WTC11 (cell line): ENCODE measurements around the gene SOX9. TPM values are rescaled to one million over a fixed set of nuclear protein-coding genes. Genes with fewer than 3 reads are reported as not detected.

Source experiments
- ATAC-seq: fragments of 200-7000 bp; cut with Tn5 transposase; 2 replicates; pipeline ENCODE4 v1.10.0; 2021; ENCODE audit warnings: mild to moderate bottlenecking, moderate library complexity
- CTCF ChIA-PET: fragments of 300-600 bp; sonication (Branson Sonifier 250); formaldehyde crosslinking; loops from one replicate; lab custom pipeline; 2021; ENCODE audit warnings: antibody characterized with exemption; lab: Charles Lee
- POLR2A ChIA-PET: fragments of 350-600 bp; sonication (Branson Sonifier 250); formaldehyde crosslinking; loops from one replicate; lab custom pipeline; 2021; ENCODE audit warnings: antibody characterized with exemption; lab: Charles Lee
- DNase-seq: peaks from one replicate; pipeline ENCODE4 v3.0.0; 2021; ENCODE audit warnings: low spot score
- H3K27ac Mint-ChIP-seq: 2 replicates; pipeline ENCODE4 v1.8.0; 2021; ENCODE audit warnings: mixed read lengths
- H3K27me3 Mint-ChIP-seq: 2 replicates; pipeline ENCODE4 v1.8.0; 2021; ENCODE audit warnings: low read depth, mild to moderate bottlenecking, moderate library complexity, mixed read lengths
- H3K36me3 Mint-ChIP-seq: 2 replicates; pipeline ENCODE4 v1.8.0; 2021; ENCODE audit warnings: mixed read lengths
- H3K4me1 Mint-ChIP-seq: 2 replicates; pipeline ENCODE4 v1.8.0; 2022; ENCODE audit warnings: mixed read lengths
- H3K4me3 Mint-ChIP-seq: 2 replicates; pipeline ENCODE4 v1.8.0; 2021; ENCODE audit warnings: mild to moderate bottlenecking, moderate library complexity, mixed read lengths
- H3K9me3 Mint-ChIP-seq: 2 replicates; pipeline ENCODE4 v1.8.0; 2021; ENCODE audit warnings: mixed read lengths
- ATF1 ChIP-seq: sonication (generic); formaldehyde crosslinking; IDR thresholded peaks from 2 replicates; pipeline ENCODE4 v1.8.1; 2023; ENCODE audit warnings: mild to moderate bottlenecking, moderate library complexity, missing genetic modification reagents
- EMX1 ChIP-seq: fragments of 250-450 bp; sonication (Bioruptor Pico); IDR thresholded peaks from 2 replicates; pipeline ENCODE4 v1.8.0; 2021; ENCODE audit warnings: mild to moderate bottlenecking
- FOXJ3 ChIP-seq: sonication (generic); formaldehyde crosslinking; IDR thresholded peaks from 2 replicates; pipeline ENCODE4 v1.9.0; 2021; ENCODE audit warnings: missing genetic modification reagents, mild to moderate bottlenecking, borderline replicate concordance
- GABPB1 ChIP-seq: sonication (generic); formaldehyde crosslinking; IDR thresholded peaks from 2 replicates; pipeline ENCODE4 v1.8.1; 2023; ENCODE audit warnings: mild to moderate bottlenecking, missing genetic modification reagents
- NR3C1 ChIP-seq: sonication (generic); formaldehyde crosslinking; conservative IDR thresholded peaks from 2 replicates; pipeline ENCODE4 v1.8.1; 2023; ENCODE audit warnings: low read depth, mild to moderate bottlenecking, missing genetic modification reagents
- SMAD3 ChIP-seq: sonication (generic); formaldehyde crosslinking; IDR thresholded peaks from 2 replicates; pipeline ENCODE4 v1.8.0; 2022; ENCODE audit warnings: missing genetic modification reagents, mild to moderate bottlenecking, borderline replicate concordance
- ZNF121 ChIP-seq: sonication (generic); formaldehyde crosslinking; IDR thresholded peaks from 2 replicates; pipeline ENCODE4 v1.8.0; 2023; ENCODE audit warnings: missing genetic modification reagents
- total RNA-seq: library from RNA; stranded (reverse); gene quantifications from 3 replicates; pipeline ENCODE4 v1.2.3, GENCODE V29; 2021
- TF ChIP-seq, protein P1 (sequence below): sonication (generic); formaldehyde crosslinking; IDR thresholded peaks from 2 replicates; pipeline ENCODE4 v1.8.0; 2023; ENCODE audit warnings: missing genetic modification reagents
- TF ChIP-seq, protein P2 (sequence below): sonication (generic); formaldehyde crosslinking; IDR thresholded peaks from 2 replicates; pipeline ENCODE4 v1.8.1; 2022; ENCODE audit warnings: low read depth, mild to moderate bottlenecking, moderate library complexity, missing genetic modification reagents, borderline replicate concordance
- TF ChIP-seq, protein P3 (sequence below): fragments of 250-450 bp; sonication (Bioruptor Pico); IDR thresholded peaks from 2 replicates; pipeline ENCODE4 v1.9.0; 2021; ENCODE audit warnings: mild to moderate bottlenecking
- TF ChIP-seq, protein P4 (sequence below): sonication (generic); formaldehyde crosslinking; IDR thresholded peaks from 2 replicates; pipeline ENCODE4 v1.8.1; 2022; ENCODE audit warnings: low read depth, missing genetic modification reagents, borderline replicate concordance
- TF ChIP-seq, protein P5 (sequence below): sonication (generic); formaldehyde crosslinking; conservative IDR thresholded peaks from 2 replicates; pipeline ENCODE4 v1.8.1; 2022; ENCODE audit warnings: mild to moderate bottlenecking, missing genetic modification reagents
- TF ChIP-seq, protein P6 (sequence below): sonication (generic); formaldehyde crosslinking; conservative IDR thresholded peaks from 2 replicates; pipeline ENCODE4 v1.8.1; 2023; ENCODE audit warnings: mild to moderate bottlenecking, low read depth, missing genetic modification reagents, moderate library complexity
- TF ChIP-seq, protein P7 (sequence below): sonication (generic); formaldehyde crosslinking; IDR thresholded peaks from 2 replicates; pipeline ENCODE4 v1.8.1; 2022; ENCODE audit warnings: mild to moderate bottlenecking, missing genetic modification reagents, moderate library complexity, borderline replicate concordance
- TF ChIP-seq, protein P8 (sequence below): fragments of 250-450 bp; sonication (Bioruptor Pico); IDR thresholded peaks from 2 replicates; pipeline ENCODE4 v1.9.0; 2021; ENCODE audit warnings: mild to moderate bottlenecking, borderline replicate concordance
- TF ChIP-seq, protein P9 (sequence below): sonication (generic); formaldehyde crosslinking; IDR thresholded peaks from 2 replicates; pipeline ENCODE4 v1.8.1; 2022; ENCODE audit warnings: mild to moderate bottlenecking, moderate library complexity, missing genetic modification reagents
- TF ChIP-seq, protein P10 (sequence below): sonication (generic); formaldehyde crosslinking; IDR thresholded peaks from 2 replicates; pipeline ENCODE4 v1.8.1; 2023; ENCODE audit warnings: mild to moderate bottlenecking, missing genetic modification reagents, borderline replicate concordance

Gene SOX9
- total RNA-seq, 1 experiment from 2014 or later, result 8.1 TPM

DNA sequence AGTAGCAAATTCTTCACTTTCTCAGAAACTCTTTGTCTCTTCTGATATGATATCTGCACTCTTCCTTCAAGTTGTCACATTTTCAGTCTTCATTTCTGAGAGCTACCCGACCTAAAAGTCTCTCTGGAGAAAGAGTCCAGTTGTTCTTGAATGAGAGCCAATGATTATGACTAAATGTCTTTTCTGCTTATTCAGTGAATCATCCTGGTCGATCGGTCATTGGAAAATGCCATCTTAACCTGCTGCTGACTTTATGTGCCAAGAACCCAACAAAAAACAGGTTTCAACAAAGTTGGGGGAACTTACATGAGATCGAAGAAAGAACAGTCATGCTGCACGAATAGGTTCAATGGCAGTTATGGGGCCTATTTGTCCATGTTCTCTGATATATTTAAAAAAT is 15.9 kb downstream of the SOX9 start:
- H3K4me1 Mint-ChIP-seq, result peaks cover 33% of the 10 kb centered on the region
- H3K27ac Mint-ChIP-seq, result no peak overlapping the region
- TF ChIP-seq, protein P1, sequence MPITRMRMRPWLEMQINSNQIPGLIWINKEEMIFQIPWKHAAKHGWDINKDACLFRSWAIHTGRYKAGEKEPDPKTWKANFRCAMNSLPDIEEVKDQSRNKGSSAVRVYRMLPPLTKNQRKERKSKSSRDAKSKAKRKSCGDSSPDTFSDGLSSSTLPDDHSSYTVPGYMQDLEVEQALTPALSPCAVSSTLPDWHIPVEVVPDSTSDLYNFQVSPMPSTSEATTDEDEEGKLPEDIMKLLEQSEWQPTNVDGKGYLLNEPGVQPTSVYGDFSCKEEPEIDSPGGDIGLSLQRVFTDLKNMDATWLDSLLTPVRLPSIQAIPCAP, result no peak
- TF ChIP-seq, protein P2, sequence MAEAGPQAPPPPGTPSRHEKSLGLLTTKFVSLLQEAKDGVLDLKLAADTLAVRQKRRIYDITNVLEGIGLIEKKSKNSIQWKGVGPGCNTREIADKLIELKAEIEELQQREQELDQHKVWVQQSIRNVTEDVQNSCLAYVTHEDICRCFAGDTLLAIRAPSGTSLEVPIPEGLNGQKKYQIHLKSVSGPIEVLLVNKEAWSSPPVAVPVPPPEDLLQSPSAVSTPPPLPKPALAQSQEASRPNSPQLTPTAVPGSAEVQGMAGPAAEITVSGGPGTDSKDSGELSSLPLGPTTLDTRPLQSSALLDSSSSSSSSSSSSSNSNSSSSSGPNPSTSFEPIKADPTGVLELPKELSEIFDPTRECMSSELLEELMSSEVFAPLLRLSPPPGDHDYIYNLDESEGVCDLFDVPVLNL (CRISPR knock-in tag), result no peak
- TF ChIP-seq, protein P3, sequence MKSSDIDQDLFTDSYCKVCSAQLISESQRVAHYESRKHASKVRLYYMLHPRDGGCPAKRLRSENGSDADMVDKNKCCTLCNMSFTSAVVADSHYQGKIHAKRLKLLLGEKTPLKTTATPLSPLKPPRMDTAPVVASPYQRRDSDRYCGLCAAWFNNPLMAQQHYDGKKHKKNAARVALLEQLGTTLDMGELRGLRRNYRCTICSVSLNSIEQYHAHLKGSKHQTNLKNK (CRISPR knock-in tag), result no peak
- TF ChIP-seq, protein P4, sequence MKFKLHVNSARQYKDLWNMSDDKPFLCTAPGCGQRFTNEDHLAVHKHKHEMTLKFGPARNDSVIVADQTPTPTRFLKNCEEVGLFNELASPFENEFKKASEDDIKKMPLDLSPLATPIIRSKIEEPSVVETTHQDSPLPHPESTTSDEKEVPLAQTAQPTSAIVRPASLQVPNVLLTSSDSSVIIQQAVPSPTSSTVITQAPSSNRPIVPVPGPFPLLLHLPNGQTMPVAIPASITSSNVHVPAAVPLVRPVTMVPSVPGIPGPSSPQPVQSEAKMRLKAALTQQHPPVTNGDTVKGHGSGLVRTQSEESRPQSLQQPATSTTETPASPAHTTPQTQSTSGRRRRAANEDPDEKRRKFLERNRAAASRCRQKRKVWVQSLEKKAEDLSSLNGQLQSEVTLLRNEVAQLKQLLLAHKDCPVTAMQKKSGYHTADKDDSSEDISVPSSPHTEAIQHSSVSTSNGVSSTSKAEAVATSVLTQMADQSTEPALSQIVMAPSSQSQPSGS (CRISPR knock-in tag), result no peak
- TF ChIP-seq ATF1 (no peak), EMX1 (CRISPR knock-in tag) (no peak)
- TF ChIP-seq, protein P5, sequence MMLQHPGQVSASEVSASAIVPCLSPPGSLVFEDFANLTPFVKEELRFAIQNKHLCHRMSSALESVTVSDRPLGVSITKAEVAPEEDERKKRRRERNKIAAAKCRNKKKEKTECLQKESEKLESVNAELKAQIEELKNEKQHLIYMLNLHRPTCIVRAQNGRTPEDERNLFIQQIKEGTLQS (CRISPR knock-in tag), result no peak
- TF ChIP-seq, protein P6, sequence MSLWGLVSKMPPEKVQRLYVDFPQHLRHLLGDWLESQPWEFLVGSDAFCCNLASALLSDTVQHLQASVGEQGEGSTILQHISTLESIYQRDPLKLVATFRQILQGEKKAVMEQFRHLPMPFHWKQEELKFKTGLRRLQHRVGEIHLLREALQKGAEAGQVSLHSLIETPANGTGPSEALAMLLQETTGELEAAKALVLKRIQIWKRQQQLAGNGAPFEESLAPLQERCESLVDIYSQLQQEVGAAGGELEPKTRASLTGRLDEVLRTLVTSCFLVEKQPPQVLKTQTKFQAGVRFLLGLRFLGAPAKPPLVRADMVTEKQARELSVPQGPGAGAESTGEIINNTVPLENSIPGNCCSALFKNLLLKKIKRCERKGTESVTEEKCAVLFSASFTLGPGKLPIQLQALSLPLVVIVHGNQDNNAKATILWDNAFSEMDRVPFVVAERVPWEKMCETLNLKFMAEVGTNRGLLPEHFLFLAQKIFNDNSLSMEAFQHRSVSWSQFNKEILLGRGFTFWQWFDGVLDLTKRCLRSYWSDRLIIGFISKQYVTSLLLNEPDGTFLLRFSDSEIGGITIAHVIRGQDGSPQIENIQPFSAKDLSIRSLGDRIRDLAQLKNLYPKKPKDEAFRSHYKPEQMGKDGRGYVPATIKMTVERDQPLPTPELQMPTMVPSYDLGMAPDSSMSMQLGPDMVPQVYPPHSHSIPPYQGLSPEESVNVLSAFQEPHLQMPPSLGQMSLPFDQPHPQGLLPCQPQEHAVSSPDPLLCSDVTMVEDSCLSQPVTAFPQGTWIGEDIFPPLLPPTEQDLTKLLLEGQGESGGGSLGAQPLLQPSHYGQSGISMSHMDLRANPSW (CRISPR knock-in tag), result no peak
- ATAC-seq, result no peak
- H3K36me3 Mint-ChIP-seq, result no peaks in the 10 kb centered on the region
- H3K4me3 Mint-ChIP-seq, result no peak overlapping the region
- ChIA-PET POLR2A (no interaction called here), CTCF (no interaction called here)
- DNase-seq, result no peak
- H3K9me3 Mint-ChIP-seq, result no peaks in the 10 kb centered on the region
- peaks cover 4% of the 10 kb centered on the region; the same call in 1 of the 2 replicates for H3K27me3 Mint-ChIP-seq

DNA sequence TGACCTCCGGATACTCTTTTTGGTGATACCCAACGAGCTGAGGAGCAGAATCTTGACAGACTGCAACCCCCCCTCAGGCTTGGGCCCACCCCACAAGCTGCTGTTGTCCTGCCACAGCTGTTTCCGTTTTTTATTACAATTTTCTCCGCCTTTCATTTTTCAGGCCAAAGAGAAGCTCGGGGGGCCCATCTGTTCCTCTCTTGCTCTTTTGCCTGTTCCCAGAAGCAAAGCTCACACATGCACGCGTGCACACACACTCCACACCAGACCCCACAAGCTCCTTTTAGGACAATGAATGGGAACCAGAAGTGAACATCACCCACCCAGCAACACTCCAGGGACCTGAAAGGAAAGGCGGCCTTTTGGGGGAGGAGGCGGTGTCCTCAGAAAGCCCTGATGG is 16.3 kb downstream of the SOX9 start:
- ATAC-seq (no peak), DNase-seq (no peak)
- ChIA-PET CTCF (no interaction called here), POLR2A (no interaction called here)
- Mint-ChIP-seq H3K4me3 (no peak overlapping the region), H3K9me3 (no peaks in the 10 kb centered on the region), H3K27me3 (peaks cover 4% of the 10 kb centered on the region; the same call in 1 of the 2 replicates), H3K4me1 (peaks cover 33% of the 10 kb centered on the region), H3K27ac (no peak overlapping the region), H3K36me3 (no peaks in the 10 kb centered on the region)
- TF ChIP-seq GABPB1 (CRISPR knock-in tag) (no peak), NR3C1 (CRISPR knock-in tag) (no peak), ZNF121 (no peak), SMAD3 (CRISPR knock-in tag) (no peak), FOXJ3 (CRISPR knock-in tag) (no peak)
- TF ChIP-seq, protein P7, sequence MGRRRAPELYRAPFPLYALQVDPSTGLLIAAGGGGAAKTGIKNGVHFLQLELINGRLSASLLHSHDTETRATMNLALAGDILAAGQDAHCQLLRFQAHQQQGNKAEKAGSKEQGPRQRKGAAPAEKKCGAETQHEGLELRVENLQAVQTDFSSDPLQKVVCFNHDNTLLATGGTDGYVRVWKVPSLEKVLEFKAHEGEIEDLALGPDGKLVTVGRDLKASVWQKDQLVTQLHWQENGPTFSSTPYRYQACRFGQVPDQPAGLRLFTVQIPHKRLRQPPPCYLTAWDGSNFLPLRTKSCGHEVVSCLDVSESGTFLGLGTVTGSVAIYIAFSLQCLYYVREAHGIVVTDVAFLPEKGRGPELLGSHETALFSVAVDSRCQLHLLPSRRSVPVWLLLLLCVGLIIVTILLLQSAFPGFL, result no peak
- TF ChIP-seq, protein P8, sequence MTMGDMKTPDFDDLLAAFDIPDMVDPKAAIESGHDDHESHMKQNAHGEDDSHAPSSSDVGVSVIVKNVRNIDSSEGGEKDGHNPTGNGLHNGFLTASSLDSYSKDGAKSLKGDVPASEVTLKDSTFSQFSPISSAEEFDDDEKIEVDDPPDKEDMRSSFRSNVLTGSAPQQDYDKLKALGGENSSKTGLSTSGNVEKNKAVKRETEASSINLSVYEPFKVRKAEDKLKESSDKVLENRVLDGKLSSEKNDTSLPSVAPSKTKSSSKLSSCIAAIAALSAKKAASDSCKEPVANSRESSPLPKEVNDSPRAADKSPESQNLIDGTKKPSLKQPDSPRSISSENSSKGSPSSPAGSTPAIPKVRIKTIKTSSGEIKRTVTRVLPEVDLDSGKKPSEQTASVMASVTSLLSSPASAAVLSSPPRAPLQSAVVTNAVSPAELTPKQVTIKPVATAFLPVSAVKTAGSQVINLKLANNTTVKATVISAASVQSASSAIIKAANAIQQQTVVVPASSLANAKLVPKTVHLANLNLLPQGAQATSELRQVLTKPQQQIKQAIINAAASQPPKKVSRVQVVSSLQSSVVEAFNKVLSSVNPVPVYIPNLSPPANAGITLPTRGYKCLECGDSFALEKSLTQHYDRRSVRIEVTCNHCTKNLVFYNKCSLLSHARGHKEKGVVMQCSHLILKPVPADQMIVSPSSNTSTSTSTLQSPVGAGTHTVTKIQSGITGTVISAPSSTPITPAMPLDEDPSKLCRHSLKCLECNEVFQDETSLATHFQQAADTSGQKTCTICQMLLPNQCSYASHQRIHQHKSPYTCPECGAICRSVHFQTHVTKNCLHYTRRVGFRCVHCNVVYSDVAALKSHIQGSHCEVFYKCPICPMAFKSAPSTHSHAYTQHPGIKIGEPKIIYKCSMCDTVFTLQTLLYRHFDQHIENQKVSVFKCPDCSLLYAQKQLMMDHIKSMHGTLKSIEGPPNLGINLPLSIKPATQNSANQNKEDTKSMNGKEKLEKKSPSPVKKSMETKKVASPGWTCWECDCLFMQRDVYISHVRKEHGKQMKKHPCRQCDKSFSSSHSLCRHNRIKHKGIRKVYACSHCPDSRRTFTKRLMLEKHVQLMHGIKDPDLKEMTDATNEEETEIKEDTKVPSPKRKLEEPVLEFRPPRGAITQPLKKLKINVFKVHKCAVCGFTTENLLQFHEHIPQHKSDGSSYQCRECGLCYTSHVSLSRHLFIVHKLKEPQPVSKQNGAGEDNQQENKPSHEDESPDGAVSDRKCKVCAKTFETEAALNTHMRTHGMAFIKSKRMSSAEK, result no peak
- TF ChIP-seq, protein P9, sequence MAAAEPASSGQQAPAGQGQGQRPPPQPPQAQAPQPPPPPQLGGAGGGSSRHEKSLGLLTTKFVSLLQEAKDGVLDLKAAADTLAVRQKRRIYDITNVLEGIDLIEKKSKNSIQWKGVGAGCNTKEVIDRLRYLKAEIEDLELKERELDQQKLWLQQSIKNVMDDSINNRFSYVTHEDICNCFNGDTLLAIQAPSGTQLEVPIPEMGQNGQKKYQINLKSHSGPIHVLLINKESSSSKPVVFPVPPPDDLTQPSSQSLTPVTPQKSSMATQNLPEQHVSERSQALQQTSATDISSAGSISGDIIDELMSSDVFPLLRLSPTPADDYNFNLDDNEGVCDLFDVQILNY, result no peak
- TF ChIP-seq, protein P10, sequence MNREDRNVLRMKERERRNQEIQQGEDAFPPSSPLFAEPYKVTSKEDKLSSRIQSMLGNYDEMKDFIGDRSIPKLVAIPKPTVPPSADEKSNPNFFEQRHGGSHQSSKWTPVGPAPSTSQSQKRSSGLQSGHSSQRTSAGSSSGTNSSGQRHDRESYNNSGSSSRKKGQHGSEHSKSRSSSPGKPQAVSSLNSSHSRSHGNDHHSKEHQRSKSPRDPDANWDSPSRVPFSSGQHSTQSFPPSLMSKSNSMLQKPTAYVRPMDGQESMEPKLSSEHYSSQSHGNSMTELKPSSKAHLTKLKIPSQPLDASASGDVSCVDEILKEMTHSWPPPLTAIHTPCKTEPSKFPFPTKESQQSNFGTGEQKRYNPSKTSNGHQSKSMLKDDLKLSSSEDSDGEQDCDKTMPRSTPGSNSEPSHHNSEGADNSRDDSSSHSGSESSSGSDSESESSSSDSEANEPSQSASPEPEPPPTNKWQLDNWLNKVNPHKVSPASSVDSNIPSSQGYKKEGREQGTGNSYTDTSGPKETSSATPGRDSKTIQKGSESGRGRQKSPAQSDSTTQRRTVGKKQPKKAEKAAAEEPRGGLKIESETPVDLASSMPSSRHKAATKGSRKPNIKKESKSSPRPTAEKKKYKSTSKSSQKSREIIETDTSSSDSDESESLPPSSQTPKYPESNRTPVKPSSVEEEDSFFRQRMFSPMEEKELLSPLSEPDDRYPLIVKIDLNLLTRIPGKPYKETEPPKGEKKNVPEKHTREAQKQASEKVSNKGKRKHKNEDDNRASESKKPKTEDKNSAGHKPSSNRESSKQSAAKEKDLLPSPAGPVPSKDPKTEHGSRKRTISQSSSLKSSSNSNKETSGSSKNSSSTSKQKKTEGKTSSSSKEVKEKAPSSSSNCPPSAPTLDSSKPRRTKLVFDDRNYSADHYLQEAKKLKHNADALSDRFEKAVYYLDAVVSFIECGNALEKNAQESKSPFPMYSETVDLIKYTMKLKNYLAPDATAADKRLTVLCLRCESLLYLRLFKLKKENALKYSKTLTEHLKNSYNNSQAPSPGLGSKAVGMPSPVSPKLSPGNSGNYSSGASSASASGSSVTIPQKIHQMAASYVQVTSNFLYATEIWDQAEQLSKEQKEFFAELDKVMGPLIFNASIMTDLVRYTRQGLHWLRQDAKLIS (CRISPR knock-in tag), result no peak
